ENCODE data around the gene DPPA3. TPM values are rescaled to one million over a fixed set of nuclear protein-coding genes. Genes with fewer than 3 reads are reported as not detected.
"Not testable (repeated sequence)": the region's sequence is repeated elsewhere in the genome, so short reads cannot be mapped to it uniquely, and the experiment has no call there.

DPPA3 gene
- total RNA-seq, 1 donor from 2014 or later: not detected

DNA sequence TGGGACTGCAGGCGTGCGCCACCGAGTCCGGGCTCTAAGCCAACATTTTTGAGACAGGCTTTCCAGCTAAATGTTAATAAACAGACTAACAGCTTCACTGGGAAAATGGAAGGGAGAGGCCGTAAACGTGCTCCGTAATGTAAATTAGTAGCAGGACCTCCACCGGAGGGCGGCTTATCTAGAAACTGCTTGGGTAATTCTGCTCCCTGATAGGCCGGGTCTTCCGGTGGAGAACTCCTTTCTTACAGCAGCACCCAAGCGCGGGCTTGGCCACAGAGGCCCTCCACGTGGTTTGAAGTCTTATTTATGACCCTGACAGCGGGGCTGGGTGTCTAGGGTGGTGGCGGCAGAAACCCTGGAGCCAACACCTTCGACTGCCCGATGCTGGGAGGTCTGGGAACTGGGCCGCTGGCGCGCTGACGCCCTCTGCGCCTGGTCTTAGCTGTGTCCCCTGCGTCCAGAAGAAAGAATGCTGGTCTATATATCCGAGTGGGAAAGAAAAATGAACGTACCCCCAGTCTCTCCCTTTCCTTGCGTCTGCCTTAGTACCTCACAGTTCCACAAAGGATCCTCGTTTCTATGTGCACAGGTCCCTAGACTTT, 1.7 kb downstream of the DPPA3 start:
- Mint-ChIP-seq H3K4me1 (peaks cover 13% of the 10 kb centered on the region), H3K9me3 (peaks cover 6% of the 10 kb centered on the region), H3K27ac (no peak overlapping the region), H3K36me3 (no peaks in the 10 kb centered on the region), H3K4me3 (no peak overlapping the region), H3K27me3 (ENCODE audit: low read depth) (no peaks in the 10 kb centered on the region)
- no peak for DNase-seq (ENCODE audit: low spot score in 2 of 2, unreplicated experiment in 2 of 2)
- no peak for TF ChIP-seq CTCF (IDR thresholded peaks at IDR 0.05; ENCODE audit: unreplicated experiment)

GRCh38 chr12:7716381-7716780, 5.1 kb downstream of the DPPA3 start:
- peaks cover 6% of the 10 kb centered on the region for H3K9me3 Mint-ChIP-seq
- peaks cover 7% of the 10 kb centered on the region for H3K4me1 Mint-ChIP-seq
- H3K4me3 Mint-ChIP-seq: no peak overlapping the region
- H3K27me3 Mint-ChIP-seq (ENCODE audit: low read depth): no peaks in the 10 kb centered on the region
- no peak overlapping the region for H3K27ac Mint-ChIP-seq
- DNase-seq (ENCODE audit: low spot score in 2 of 2, unreplicated experiment in 2 of 2): no peak
- H3K36me3 Mint-ChIP-seq: no peaks in the 10 kb centered on the region
- TF ChIP-seq CTCF (IDR thresholded peaks at IDR 0.05; ENCODE audit: unreplicated experiment): no peak

GRCh38 chr12:7719946-7720730, 8.9 kb downstream of the DPPA3 start:
- no peaks in the 10 kb centered on the region for H3K9me3 Mint-ChIP-seq
- no peaks in the 10 kb centered on the region for H3K27me3 Mint-ChIP-seq (ENCODE audit: low read depth)
- no peak overlapping the region for H3K4me3 Mint-ChIP-seq
- no peak for TF ChIP-seq CTCF (IDR thresholded peaks at IDR 0.05; ENCODE audit: unreplicated experiment)
- peaks cover 6% of the 10 kb centered on the region for H3K4me1 Mint-ChIP-seq
- no peaks in the 10 kb centered on the region for H3K36me3 Mint-ChIP-seq
- no peak for DNase-seq (ENCODE audit: low spot score in 2 of 2, unreplicated experiment in 2 of 2)
- H3K27ac Mint-ChIP-seq: no peak overlapping the region

DNA sequence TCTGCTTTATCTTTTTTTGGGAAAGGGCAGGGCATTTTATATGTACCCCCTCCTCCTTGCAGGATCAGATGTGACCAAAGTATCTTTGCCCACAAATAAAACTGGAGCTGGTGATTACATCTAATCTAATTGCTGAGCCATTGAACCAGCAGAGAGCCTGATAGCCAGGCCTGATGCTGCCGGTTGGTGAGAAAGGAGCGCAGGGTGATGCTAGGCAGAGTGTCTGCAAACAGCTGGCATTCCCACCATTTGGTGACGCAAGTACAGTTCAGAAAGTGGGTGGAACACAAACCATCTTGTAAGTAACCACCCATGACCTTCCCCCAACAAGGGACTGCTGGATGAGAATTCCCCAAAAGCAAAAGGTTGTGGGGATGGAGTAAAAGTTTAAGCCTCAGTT, 12.7 kb downstream of the DPPA3 start:
- Mint-ChIP-seq H3K9me3 (peaks cover 7% of the 10 kb centered on the region), H3K4me1 (no peaks in the 10 kb centered on the region), H3K27me3 (ENCODE audit: low read depth) (no peaks in the 10 kb centered on the region), H3K36me3 (no peaks in the 10 kb centered on the region), H3K27ac (no peak overlapping the region), H3K4me3 (no peak overlapping the region)
- no peak for DNase-seq (ENCODE audit: low spot score in 2 of 2, unreplicated experiment in 2 of 2)
- TF ChIP-seq CTCF (IDR thresholded peaks at IDR 0.05; ENCODE audit: unreplicated experiment): no peak

DNA sequence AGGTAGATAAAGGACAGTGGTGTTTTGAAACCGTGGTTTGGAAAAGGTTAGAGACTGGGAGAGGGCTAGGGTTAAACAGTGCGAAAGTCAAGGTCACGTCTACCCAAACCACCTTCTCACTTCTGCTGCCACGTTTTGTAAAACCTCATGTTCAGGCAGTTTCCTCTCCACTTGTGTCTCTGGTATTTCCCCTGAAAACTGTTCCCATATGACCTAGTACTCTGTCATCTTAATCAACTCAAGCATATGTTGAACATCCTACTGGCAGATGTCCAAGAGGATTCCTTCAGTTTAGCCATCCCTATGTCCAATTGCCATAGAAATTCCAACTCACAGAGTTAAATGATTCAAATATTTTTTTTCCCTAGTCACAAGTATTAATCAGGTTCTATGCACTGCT, 18.5 kb downstream of the DPPA3 start:
- Mint-ChIP-seq H3K27ac (peak overlapping the region; percentile 5), H3K4me3 (no peak overlapping the region), H3K36me3 (no peaks in the 10 kb centered on the region), H3K9me3 (peaks cover 7% of the 10 kb centered on the region), H3K4me1 (peaks cover 35% of the 10 kb centered on the region), H3K27me3 (ENCODE audit: low read depth) (no peaks in the 10 kb centered on the region)
- TF ChIP-seq CTCF (IDR thresholded peaks at IDR 0.05; ENCODE audit: unreplicated experiment): no peak
- DNase-seq (ENCODE audit: low spot score in 2 of 2, unreplicated experiment in 2 of 2): no peak

- H3K27me3 Mint-ChIP-seq (ENCODE audit: low read depth); H3K36me3 Mint-ChIP-seq; DNase-seq (ENCODE audit: low spot score in 2 of 2, unreplicated experiment in 2 of 2); H3K4me3 Mint-ChIP-seq; H3K9me3 Mint-ChIP-seq: not testable (repeated sequence)
- peak overlapping the region; percentile 84 for H3K27ac Mint-ChIP-seq
- H3K4me1 Mint-ChIP-seq: peaks cover 35% of the 10 kb centered on the region
Measured at GRCh38 chr12:7730984-7731383, 19.8 kb downstream of the DPPA3 start.

Data from mesothelial cell of epicardium (in vitro differentiated cells).